ENCODE results near the gene HTR4. TPM values are rescaled to one million over a fixed set of nuclear protein-coding genes. Genes with fewer than 3 reads are reported as not detected.

HTR4 gene
- total and polyA plus RNA-seq, 2 donors (not counting 1 experiment from before 2014, with no cell fraction given): not detected

GRCh38 chr5:148443241-148443640, 211.1 kb downstream of the HTR4 start:
- Histone ChIP-seq H3K4me3 (replicated peaks in 1 of 4; ENCODE audit: control extremely low read depth in 1 of 4, insufficient read depth in 1 of 4, low read depth in 3 of 4, low read length in 4 of 4) (no peak overlapping the region), H3K27ac (ENCODE audit: insufficient read depth, low read length) (no peak overlapping the region), H3K79me2 (ENCODE audit: control insufficient read depth, insufficient read depth, low read length) (no peaks in the 10 kb centered on the region), H2AFZ (ENCODE audit: low read length) (no peak overlapping the region), H3K36me3 (ENCODE audit: control insufficient read depth, insufficient read depth, low read length) (peaks cover 4% of the 10 kb centered on the region), H3K4me2 (ENCODE audit: extremely low read depth, insufficient read depth, low read length) (no peak overlapping the region), H3K9ac (ENCODE audit: insufficient read depth, low read length) (no peak overlapping the region), H3K27me3 (ENCODE audit: control insufficient read depth, insufficient read depth, low read length) (no peaks in the 10 kb centered on the region), H3K4me1 (ENCODE audit: control insufficient read depth, extremely low read depth, insufficient read depth, low read length) (no peaks in the 10 kb centered on the region), H4K20me1 (ENCODE audit: control insufficient read depth, extremely low read depth, insufficient read depth, low read length) (no peaks in the 10 kb centered on the region), H3K9me3 (ENCODE audit: control insufficient read depth, insufficient read depth, low read depth, low read length) (no peaks in the 10 kb centered on the region)
- no peak for DNase-seq (ENCODE audit: low read depth in 2 of 2)
- TF ChIP-seq EZH2 (IDR thresholded peaks at IDR 0.05; ENCODE audit: low read length, missing control alignments) (no peak), CTCF (conservative IDR thresholded peaks at IDR 0.05 in 1 of 2, IDR thresholded peaks at IDR 0.05 in 1 of 2; ENCODE audit: low read depth in 1 of 2, low read length in 2 of 2) (no peak)

- no peak overlapping the region for H3K4me2 ChIP-seq (ENCODE audit: extremely low read depth, insufficient read depth, low read length)
- H3K79me2 ChIP-seq (ENCODE audit: control insufficient read depth, insufficient read depth, low read length): no peaks in the 10 kb centered on the region
- DNase-seq (ENCODE audit: low read depth in 2 of 2): no peak
- TF ChIP-seq EZH2 (IDR thresholded peaks at IDR 0.05; ENCODE audit: low read length, missing control alignments) (no peak), CTCF (conservative IDR thresholded peaks at IDR 0.05 in 1 of 2, IDR thresholded peaks at IDR 0.05 in 1 of 2; ENCODE audit: low read depth in 1 of 2, low read length in 2 of 2) (no peak)
- H4K20me1 ChIP-seq (ENCODE audit: control insufficient read depth, extremely low read depth, insufficient read depth, low read length): no peaks in the 10 kb centered on the region
- no peak overlapping the region for H3K9ac ChIP-seq (ENCODE audit: insufficient read depth, low read length)
- no peak overlapping the region for H3K4me3 ChIP-seq (replicated peaks in 1 of 4; ENCODE audit: control extremely low read depth in 1 of 4, insufficient read depth in 1 of 4, low read depth in 3 of 4, low read length in 4 of 4)
- no peaks in the 10 kb centered on the region for H3K4me1 ChIP-seq (ENCODE audit: control insufficient read depth, extremely low read depth, insufficient read depth, low read length)
- no peaks in the 10 kb centered on the region for H3K9me3 ChIP-seq (ENCODE audit: control insufficient read depth, insufficient read depth, low read depth, low read length)
- H3K27me3 ChIP-seq (ENCODE audit: control insufficient read depth, insufficient read depth, low read length): no peaks in the 10 kb centered on the region
- H3K27ac ChIP-seq (ENCODE audit: insufficient read depth, low read length): no peak overlapping the region
- H3K36me3 ChIP-seq (ENCODE audit: control insufficient read depth, insufficient read depth, low read length): peaks cover 5% of the 10 kb centered on the region
- H2AFZ ChIP-seq (ENCODE audit: low read length): no peak overlapping the region
These were observed 215.4 kb downstream of the HTR4 start for GRCh38 chr5:148438933-148439332.

- Histone ChIP-seq H3K4me1 (ENCODE audit: control insufficient read depth, extremely low read depth, insufficient read depth, low read length) (no peaks in the 10 kb centered on the region), H4K20me1 (ENCODE audit: control insufficient read depth, extremely low read depth, insufficient read depth, low read length) (no peaks in the 10 kb centered on the region), H2AFZ (ENCODE audit: low read length) (no peak overlapping the region), H3K79me2 (ENCODE audit: control insufficient read depth, insufficient read depth, low read length) (no peaks in the 10 kb centered on the region), H3K4me3 (replicated peaks in 1 of 4; ENCODE audit: control extremely low read depth in 1 of 4, insufficient read depth in 1 of 4, low read depth in 3 of 4, low read length in 4 of 4) (no peak overlapping the region), H3K9ac (ENCODE audit: insufficient read depth, low read length) (no peak overlapping the region), H3K27ac (ENCODE audit: insufficient read depth, low read length) (no peak overlapping the region), H3K36me3 (ENCODE audit: control insufficient read depth, insufficient read depth, low read length) (peaks cover 5% of the 10 kb centered on the region), H3K4me2 (ENCODE audit: extremely low read depth, insufficient read depth, low read length) (no peak overlapping the region), H3K9me3 (ENCODE audit: control insufficient read depth, insufficient read depth, low read depth, low read length) (no peaks in the 10 kb centered on the region), H3K27me3 (ENCODE audit: control insufficient read depth, insufficient read depth, low read length) (no peaks in the 10 kb centered on the region)
- peak in 1 of 2 donors; percentile 20 for DNase-seq (ENCODE audit: low read depth in 2 of 2)
- no peak for TF ChIP-seq CTCF (conservative IDR thresholded peaks at IDR 0.05 in 1 of 2, IDR thresholded peaks at IDR 0.05 in 1 of 2; ENCODE audit: low read depth in 1 of 2, low read length in 2 of 2)
These were observed 217.1 kb downstream of the HTR4 start for GRCh38 chr5:148437249-148437648.
